Measurements from ENCODE around the gene SAMD4A. TPM values are rescaled to one million over a fixed set of nuclear protein-coding genes. Genes with fewer than 3 reads are reported as not detected.
A peak's percentile ranks its signal among the peaks of the same experiment; 100 is the strongest.

SAMD4A gene
- 10 to 100 TPM; 17.0 to 39.6 (median 21.3) TPM for total RNA-seq

GRCh38 chr14:54566410-54567223 lies at the start of gene SAMD4A:
Gene SAMD4A, plus strand, starts transcription at chr14:54567128. Its CDS starts 789 bp downstream, at chr14:54567917.
- no peaks in the 10 kb centered on the region for H3K9me3 ChIP-seq
- peak within 1 kb of the TSS; percentile 90 to 99 (median 99) for H3K27ac ChIP-seq
- peak within 1 kb of the TSS; percentile 74 to 87 (median 80) for H3K4me3 ChIP-seq
- H3K36me3 ChIP-seq: no peaks in the 10 kb centered on the region
- peaks cover 0 to 21% (median 3%) of the 10 kb centered on the region in 4 donors for H3K4me1 ChIP-seq
- peak; percentile 79 to 92 (median 81) for DNase-seq
- no peaks in the 10 kb centered on the region for H3K27me3 ChIP-seq
- TF ChIP-seq POLR2A (IDR thresholded peaks at IDR 0.05) (peak in 1 of 2 donors; percentile 12), CTCF (IDR thresholded peaks at IDR 0.05) (peak in 4 of 6 experiments; percentile 16 to 42 (median 37))

GRCh38 chr14:54524410-54524809 lies 42.5 kb upstream of the SAMD4A start:
- H3K27ac ChIP-seq: no peak overlapping the region
- no peaks in the 10 kb centered on the region for H3K9me3 ChIP-seq
- no peak for DNase-seq
- H3K4me1 ChIP-seq: no peaks in the 10 kb centered on the region
- no peaks in the 10 kb centered on the region for H3K27me3 ChIP-seq
- no peak overlapping the region for H3K4me3 ChIP-seq
- H3K36me3 ChIP-seq: peaks cover 0 to 28% (median 0%) of the 10 kb centered on the region in 3 donors
- TF ChIP-seq POLR2A (IDR thresholded peaks at IDR 0.05) (no peak), CTCF (IDR thresholded peaks at IDR 0.05) (no peak)

GRCh38 chr14:54528973-54529372 lies 38.0 kb upstream of the SAMD4A start:
- Histone ChIP-seq H3K4me1 (no peaks in the 10 kb centered on the region), H3K36me3 (peaks cover 0 to 9% (median 0%) of the 10 kb centered on the region in 3 donors), H3K27me3 (no peaks in the 10 kb centered on the region)

GRCh38 chr14:54529811-54530210 lies 37.1 kb upstream of the SAMD4A start:
- DNase-seq: no peak
- TF ChIP-seq CTCF (IDR thresholded peaks at IDR 0.05) (no peak), POLR2A (IDR thresholded peaks at IDR 0.05) (no peak)
- no peak overlapping the region for H3K27ac ChIP-seq
- H3K4me1 ChIP-seq: no peaks in the 10 kb centered on the region
- H3K36me3 ChIP-seq: peaks cover 0 to 5% (median 0%) of the 10 kb centered on the region in 3 donors
- no peaks in the 10 kb centered on the region for H3K27me3 ChIP-seq
- H3K4me3 ChIP-seq: no peak overlapping the region
- H3K9me3 ChIP-seq: no peaks in the 10 kb centered on the region

More at GRCh38 chr14:54528973-54529372, 38.0 kb upstream of the SAMD4A start:
- no peak for DNase-seq
- H3K27ac ChIP-seq: no peak overlapping the region
- H3K9me3 ChIP-seq: no peaks in the 10 kb centered on the region
- TF ChIP-seq POLR2A (IDR thresholded peaks at IDR 0.05) (no peak), CTCF (IDR thresholded peaks at IDR 0.05) (no peak)
- H3K4me3 ChIP-seq: no peak overlapping the region

GRCh38 chr14:54532111-54533012 lies 34.6 kb upstream of the SAMD4A start:
- TF ChIP-seq CTCF (IDR thresholded peaks at IDR 0.05) (no peak), POLR2A (IDR thresholded peaks at IDR 0.05) (no peak)
- no peak overlapping the region for H3K4me3 ChIP-seq
- DNase-seq: no peak
- H3K4me1 ChIP-seq: no peaks in the 10 kb centered on the region
- no peak overlapping the region for H3K27ac ChIP-seq
- no peaks in the 10 kb centered on the region for H3K27me3 ChIP-seq
- H3K9me3 ChIP-seq: no peaks in the 10 kb centered on the region
- H3K36me3 ChIP-seq: no peaks in the 10 kb centered on the region
